Caco-2 (cell line): ENCODE results near the gene BASP1. TPM values are rescaled to one million over a fixed set of nuclear protein-coding genes. Genes with fewer than 3 reads are reported as not detected.

Source experiments
- BruUV-seq: library from RNA; stranded (reverse); fragments of 400-500 nt; replicated peaks from 2 replicates; lab custom pipeline; 2021; lab: Mats Ljungman, UMichigan
- CTCF ChIA-PET: fragments of 300-600 bp; sonication (Branson Sonifier 250); formaldehyde crosslinking; loops from one replicate; lab custom pipeline; 2022; ENCODE audit warnings: antibody characterized with exemption; lab: Charles Lee
- POLR2A ChIA-PET: fragments of 300-600 bp; sonication (Branson Sonifier 250); formaldehyde crosslinking; loops from one replicate; lab custom pipeline; 2022; ENCODE audit warnings: antibody characterized with exemption; lab: Charles Lee
- DNase-seq, 2 experiments: peaks; one replicate each; pipeline versions ENCODE4 v3.0.0 to v3.0.0-alpha.2; 2020 to 2022
- H3K27me3 ChIP-seq: replicated peaks from 2 replicates; pipeline ENCODE4 v1.6.0; 2011; ENCODE audit warnings: low read length; ENCODE audit not compliant: control insufficient read depth, insufficient read depth
- H3K36me3 ChIP-seq: 2 replicates; pipeline ENCODE4 v1.5.1; 2011; ENCODE audit warnings: low read length; ENCODE audit not compliant: control insufficient read depth, insufficient read depth
- H3K4me1 ChIP-seq: fragments of 250-450 bp; sonication (Bioruptor Pico); 2 replicates; pipeline ENCODE4 v1.5.1; 2020; ENCODE audit warnings: mild to moderate bottlenecking
- H3K4me3 ChIP-seq: 2 replicates; pipeline ENCODE4 v1.5.1; 2011; ENCODE audit warnings: low read depth, mild to moderate bottlenecking, control low read depth, low read length
- H3K9me3 ChIP-seq: fragments of 250-450 bp; sonication (Bioruptor Pico); 2 replicates; pipeline ENCODE4 v1.5.1; 2020; ENCODE audit warnings: mild to moderate bottlenecking, moderate library complexity
- H3K27ac Mint-ChIP-seq: one replicate; pipeline ENCODE4 v1.8.0; 2022; ENCODE audit warnings: mixed read lengths; ENCODE audit not compliant: unreplicated experiment
- H3K27me3 Mint-ChIP-seq: one replicate; pipeline ENCODE4 v1.8.0; 2022; ENCODE audit warnings: mixed read lengths; ENCODE audit not compliant: insufficient read depth, unreplicated experiment
- H3K36me3 Mint-ChIP-seq: one replicate; pipeline ENCODE4 v1.8.0; 2022; ENCODE audit warnings: mild to moderate bottlenecking, mixed read lengths; ENCODE audit not compliant: insufficient read depth, unreplicated experiment
- H3K4me1 Mint-ChIP-seq: one replicate; pipeline ENCODE4 v1.8.0; 2022; ENCODE audit warnings: low read depth, mixed read lengths; ENCODE audit not compliant: unreplicated experiment
- H3K4me3 Mint-ChIP-seq: one replicate; pipeline ENCODE4 v1.8.0; 2022; ENCODE audit warnings: mild to moderate bottlenecking, moderate library complexity, mixed read lengths; ENCODE audit not compliant: unreplicated experiment
- H3K9me3 Mint-ChIP-seq: one replicate; pipeline ENCODE4 v1.8.0; 2022; ENCODE audit warnings: mixed read lengths; ENCODE audit not compliant: unreplicated experiment
- intact Hi-C: fragments of 100-400 bp; cut with micrococcal nuclease; formaldehyde crosslinking; loops from one replicate; pipeline ENCODE4 v1.10.0; 2022; ENCODE audit not compliant: unreplicated experiment
- total RNA-seq: library from RNA; stranded (reverse); gene quantifications from 2 replicates; pipeline ENCODE4 v1.2.3, GENCODE V29; 2022
- TF ChIP-seq, protein P1 (sequence below), 2 experiments: fragments of 200-600 bp in 1 of 2; IDR thresholded peaks; 1 replicate in 1 of 2; 2 replicates in 1 of 2; pipeline versions ENCODE4 v1.5.1 to v1.8.0; 2011 to 2022; ENCODE audit warnings: antibody characterized with exemption in 1 of 2, control low read depth in 1 of 2, inconsistent platforms in 1 of 2, low read depth in 1 of 2, low read length in 1 of 2, mild to moderate bottlenecking in 1 of 2, moderate library complexity in 1 of 2; ENCODE audit not compliant: insufficient read depth in 1 of 2, severe bottlenecking in 1 of 2, unreplicated experiment in 1 of 2

The BASP1 gene
- total RNA-seq, 1 experiment from 2014 or later: 78.1 TPM

DNA sequence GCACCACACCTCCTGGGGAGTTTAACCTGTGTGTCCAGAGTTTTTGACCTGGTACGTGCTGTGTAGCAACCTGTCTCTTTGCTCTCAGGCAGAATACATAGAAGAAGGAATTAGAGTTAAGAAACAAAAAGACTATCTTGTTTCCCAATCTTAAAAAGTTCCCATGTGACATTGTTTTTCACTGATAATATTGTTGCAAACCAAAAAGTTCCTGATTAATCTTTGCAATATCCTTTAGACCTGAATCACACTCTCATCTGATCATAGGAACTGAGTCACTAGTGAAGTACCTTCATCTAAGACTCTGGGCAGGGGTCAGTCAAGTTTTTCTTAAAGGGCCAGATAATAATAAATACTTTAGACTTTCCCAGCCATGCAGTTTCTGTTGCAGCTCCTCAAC is 35.1 kb downstream of the BASP1 start:
- Mint-ChIP-seq H3K9me3 (no peaks in the 10 kb centered on the region), H3K27ac (no peak overlapping the region), H3K36me3 (peaks cover 52% of the 10 kb centered on the region), H3K4me1 (peaks cover 21% of the 10 kb centered on the region), H3K27me3 (no peaks in the 10 kb centered on the region), H3K4me3 (no peak overlapping the region)
- no peaks in the 10 kb centered on the region for H3K9me3 ChIP-seq
- DNase-seq: no peak
- intact Hi-C loops: no loop called here
- H3K4me3 ChIP-seq: no peak overlapping the region
- ChIA-PET POLR2A (no interaction called here), CTCF (no interaction called here)
- TF ChIP-seq, protein P1, sequence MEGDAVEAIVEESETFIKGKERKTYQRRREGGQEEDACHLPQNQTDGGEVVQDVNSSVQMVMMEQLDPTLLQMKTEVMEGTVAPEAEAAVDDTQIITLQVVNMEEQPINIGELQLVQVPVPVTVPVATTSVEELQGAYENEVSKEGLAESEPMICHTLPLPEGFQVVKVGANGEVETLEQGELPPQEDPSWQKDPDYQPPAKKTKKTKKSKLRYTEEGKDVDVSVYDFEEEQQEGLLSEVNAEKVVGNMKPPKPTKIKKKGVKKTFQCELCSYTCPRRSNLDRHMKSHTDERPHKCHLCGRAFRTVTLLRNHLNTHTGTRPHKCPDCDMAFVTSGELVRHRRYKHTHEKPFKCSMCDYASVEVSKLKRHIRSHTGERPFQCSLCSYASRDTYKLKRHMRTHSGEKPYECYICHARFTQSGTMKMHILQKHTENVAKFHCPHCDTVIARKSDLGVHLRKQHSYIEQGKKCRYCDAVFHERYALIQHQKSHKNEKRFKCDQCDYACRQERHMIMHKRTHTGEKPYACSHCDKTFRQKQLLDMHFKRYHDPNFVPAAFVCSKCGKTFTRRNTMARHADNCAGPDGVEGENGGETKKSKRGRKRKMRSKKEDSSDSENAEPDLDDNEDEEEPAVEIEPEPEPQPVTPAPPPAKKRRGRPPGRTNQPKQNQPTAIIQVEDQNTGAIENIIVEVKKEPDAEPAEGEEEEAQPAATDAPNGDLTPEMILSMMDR (IDR thresholded peaks at IDR 0.05; ENCODE audit: insufficient read depth in 1 of 2, low read depth in 1 of 2, low read length in 1 of 2, severe bottlenecking in 1 of 2, unreplicated experiment in 1 of 2): no peak
- H3K27me3 ChIP-seq: no peaks in the 10 kb centered on the region
- peaks cover 23% of the 10 kb centered on the region for H3K4me1 ChIP-seq
- H3K36me3 ChIP-seq: no peaks in the 10 kb centered on the region
- BruUV-seq: no TSS peak

DNA sequence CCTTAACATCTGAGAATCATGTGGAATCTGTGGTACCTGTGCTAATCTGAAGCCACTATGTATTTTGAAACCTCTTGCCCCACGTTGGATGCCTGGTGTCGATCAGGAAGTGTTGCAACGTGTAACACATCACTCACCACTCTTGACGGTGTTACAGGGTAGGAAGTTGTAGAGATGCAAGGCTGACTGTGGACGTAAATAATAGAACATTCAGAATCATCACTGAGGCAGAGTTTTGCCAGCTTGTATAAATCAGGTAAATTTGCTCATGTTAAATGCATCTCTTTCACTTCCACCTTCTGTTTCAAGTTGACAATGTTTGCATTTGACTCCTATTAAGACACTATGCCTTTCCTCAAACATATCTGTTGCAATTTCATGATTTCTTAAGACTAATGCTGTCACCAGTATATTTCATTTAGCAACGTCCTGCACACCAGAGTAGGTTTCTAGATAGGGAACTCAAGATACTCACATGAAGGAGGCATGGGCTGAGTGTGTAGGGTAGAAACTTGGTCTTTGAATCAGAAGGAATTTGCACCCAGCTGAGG is 38.1 kb downstream of the BASP1 start:
- intact Hi-C loops: no loop called here
- Mint-ChIP-seq H3K9me3 (no peaks in the 10 kb centered on the region), H3K4me1 (peaks cover 17% of the 10 kb centered on the region), H3K36me3 (peaks cover 75% of the 10 kb centered on the region), H3K27ac (no peak overlapping the region), H3K4me3 (no peak overlapping the region), H3K27me3 (no peaks in the 10 kb centered on the region)
- H3K27me3 ChIP-seq: no peaks in the 10 kb centered on the region
- TF ChIP-seq, protein P1 (IDR thresholded peaks at IDR 0.05; ENCODE audit: insufficient read depth in 1 of 2, low read depth in 1 of 2, low read length in 1 of 2, severe bottlenecking in 1 of 2, unreplicated experiment in 1 of 2): no peak
- no peaks in the 10 kb centered on the region for H3K9me3 ChIP-seq
- ChIA-PET CTCF (no interaction called here), POLR2A (no interaction called here)
- no TSS peak for BruUV-seq
- no peak overlapping the region for H3K4me3 ChIP-seq
- peaks cover 6% of the 10 kb centered on the region; the same call in 1 of the 2 replicates for H3K4me1 ChIP-seq
- no peaks in the 10 kb centered on the region for H3K36me3 ChIP-seq
- no peak for DNase-seq

DNA sequence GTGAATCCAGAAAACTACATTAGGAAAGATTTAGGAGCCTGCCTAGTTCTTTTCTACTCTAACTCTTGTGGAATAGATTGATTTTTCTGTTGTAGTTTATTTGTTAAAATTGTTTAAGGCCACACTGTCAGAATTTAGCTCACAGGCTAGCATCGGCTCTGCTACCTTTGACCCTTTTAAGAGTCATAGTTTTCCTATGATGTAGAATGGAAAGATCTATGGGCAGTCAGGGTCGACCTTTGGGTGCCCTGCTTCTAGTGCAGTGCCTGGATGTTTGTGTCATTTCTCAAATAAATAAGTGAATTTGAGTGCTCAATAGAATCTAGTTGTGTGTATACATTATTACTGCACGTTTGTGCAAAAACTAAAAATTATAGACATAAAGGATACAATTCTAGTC is 38.7 kb downstream of the BASP1 start:
- peaks cover 6% of the 10 kb centered on the region; the same call in 1 of the 2 replicates for H3K4me1 ChIP-seq
- no peak for DNase-seq
- ChIA-PET POLR2A (no interaction called here), CTCF (no interaction called here)
- BruUV-seq: no TSS peak
- Mint-ChIP-seq H3K36me3 (peaks cover 77% of the 10 kb centered on the region), H3K27me3 (no peaks in the 10 kb centered on the region), H3K27ac (no peak overlapping the region), H3K4me3 (no peak overlapping the region), H3K9me3 (no peaks in the 10 kb centered on the region), H3K4me1 (peaks cover 17% of the 10 kb centered on the region)
- no peaks in the 10 kb centered on the region for H3K36me3 ChIP-seq
- H3K9me3 ChIP-seq: no peaks in the 10 kb centered on the region
- H3K4me3 ChIP-seq: no peak overlapping the region
- intact Hi-C loops: no loop called here
- TF ChIP-seq, protein P1 (IDR thresholded peaks at IDR 0.05; ENCODE audit: insufficient read depth in 1 of 2, low read depth in 1 of 2, low read length in 1 of 2, severe bottlenecking in 1 of 2, unreplicated experiment in 1 of 2): no peak
- H3K27me3 ChIP-seq: no peaks in the 10 kb centered on the region
